HepG2 (cell line): ENCODE data around the gene NTF3.

Experiments used
- RXRA ChIP-seq: sonication (generic); formaldehyde crosslinking; IDR thresholded peaks from 2 replicates; pipeline ENCODE4 v1.5.1; 2020; ENCODE audit warnings: missing genetic modification reagents
- ZNF326 ChIP-seq: sonication (generic); formaldehyde crosslinking; IDR thresholded peaks from 2 replicates; pipeline ENCODE4 v1.4.0; 2020; ENCODE audit warnings: missing genetic modification reagents, borderline replicate concordance
- TF ChIP-seq, protein P1 (sequence below): sonication (generic); formaldehyde crosslinking; IDR thresholded peaks from 2 replicates; pipeline ENCODE4 v1.5.0; 2020; ENCODE audit warnings: mild to moderate bottlenecking, missing genetic modification reagents, moderate library complexity

DNA sequence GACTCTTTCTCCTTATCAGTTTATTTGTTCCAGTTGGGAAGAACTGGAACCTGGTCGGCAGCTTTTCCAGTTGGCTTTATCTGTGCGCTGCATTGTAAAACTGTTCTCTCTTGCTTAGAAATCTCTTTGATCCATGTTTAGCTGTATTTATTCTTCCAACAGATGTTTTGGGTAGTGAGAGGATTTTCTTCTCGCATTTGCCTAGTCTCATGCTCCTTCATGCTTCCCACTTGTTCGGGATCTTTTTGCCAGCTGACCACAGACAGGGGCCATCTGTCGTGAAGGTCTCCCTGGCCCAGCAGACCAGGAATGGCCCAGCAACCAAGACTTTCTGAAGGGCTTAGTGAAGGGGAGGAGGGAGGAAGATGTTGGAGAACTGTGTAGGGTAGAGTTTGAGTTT lies 21.6 kb downstream of the NTF3 start:
- TF ChIP-seq, protein P1, sequence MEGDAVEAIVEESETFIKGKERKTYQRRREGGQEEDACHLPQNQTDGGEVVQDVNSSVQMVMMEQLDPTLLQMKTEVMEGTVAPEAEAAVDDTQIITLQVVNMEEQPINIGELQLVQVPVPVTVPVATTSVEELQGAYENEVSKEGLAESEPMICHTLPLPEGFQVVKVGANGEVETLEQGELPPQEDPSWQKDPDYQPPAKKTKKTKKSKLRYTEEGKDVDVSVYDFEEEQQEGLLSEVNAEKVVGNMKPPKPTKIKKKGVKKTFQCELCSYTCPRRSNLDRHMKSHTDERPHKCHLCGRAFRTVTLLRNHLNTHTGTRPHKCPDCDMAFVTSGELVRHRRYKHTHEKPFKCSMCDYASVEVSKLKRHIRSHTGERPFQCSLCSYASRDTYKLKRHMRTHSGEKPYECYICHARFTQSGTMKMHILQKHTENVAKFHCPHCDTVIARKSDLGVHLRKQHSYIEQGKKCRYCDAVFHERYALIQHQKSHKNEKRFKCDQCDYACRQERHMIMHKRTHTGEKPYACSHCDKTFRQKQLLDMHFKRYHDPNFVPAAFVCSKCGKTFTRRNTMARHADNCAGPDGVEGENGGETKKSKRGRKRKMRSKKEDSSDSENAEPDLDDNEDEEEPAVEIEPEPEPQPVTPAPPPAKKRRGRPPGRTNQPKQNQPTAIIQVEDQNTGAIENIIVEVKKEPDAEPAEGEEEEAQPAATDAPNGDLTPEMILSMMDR (CRISPR knock-in tag) = no peak
- TF ChIP-seq RXRA (CRISPR knock-in tag) (no peak), ZNF326 (CRISPR knock-in tag) (no peak)
